HUES48 (cell line): ENCODE results near the gene STK32C.

Source experiments
- H3K27ac ChIP-seq: one replicate; pipeline ENCODE4 v1.7.0; 2013; ENCODE audit warnings: low read depth, low read length, inconsistent platforms
- H3K27me3 ChIP-seq: 2 replicates; pipeline ENCODE4 v1.6.1; 2013; ENCODE audit warnings: mild to moderate bottlenecking, low read length; ENCODE audit not compliant: control insufficient read depth, insufficient read depth
- H3K36me3 ChIP-seq: 2 replicates; pipeline ENCODE4 v1.6.1; 2013; ENCODE audit warnings: low read length; ENCODE audit not compliant: control insufficient read depth, insufficient read depth
- H3K4me1 ChIP-seq: 2 replicates; pipeline ENCODE4 v1.6.1; 2013; ENCODE audit warnings: mild to moderate bottlenecking, low read length; ENCODE audit not compliant: control insufficient read depth, insufficient read depth
- H3K4me3 ChIP-seq: 2 replicates; pipeline ENCODE4 v1.5.1; 2013; ENCODE audit warnings: mild to moderate bottlenecking, low read depth, low read length
- H3K9ac ChIP-seq: 2 replicates; pipeline ENCODE4 v1.6.1; 2013; ENCODE audit warnings: mild to moderate bottlenecking, low read depth, low read length, moderate library complexity
- H3K9me3 ChIP-seq: 2 replicates; pipeline ENCODE4 v1.6.1; 2013; ENCODE audit warnings: low read length; ENCODE audit not compliant: control insufficient read depth, insufficient read depth

STK32C gene

DNA sequence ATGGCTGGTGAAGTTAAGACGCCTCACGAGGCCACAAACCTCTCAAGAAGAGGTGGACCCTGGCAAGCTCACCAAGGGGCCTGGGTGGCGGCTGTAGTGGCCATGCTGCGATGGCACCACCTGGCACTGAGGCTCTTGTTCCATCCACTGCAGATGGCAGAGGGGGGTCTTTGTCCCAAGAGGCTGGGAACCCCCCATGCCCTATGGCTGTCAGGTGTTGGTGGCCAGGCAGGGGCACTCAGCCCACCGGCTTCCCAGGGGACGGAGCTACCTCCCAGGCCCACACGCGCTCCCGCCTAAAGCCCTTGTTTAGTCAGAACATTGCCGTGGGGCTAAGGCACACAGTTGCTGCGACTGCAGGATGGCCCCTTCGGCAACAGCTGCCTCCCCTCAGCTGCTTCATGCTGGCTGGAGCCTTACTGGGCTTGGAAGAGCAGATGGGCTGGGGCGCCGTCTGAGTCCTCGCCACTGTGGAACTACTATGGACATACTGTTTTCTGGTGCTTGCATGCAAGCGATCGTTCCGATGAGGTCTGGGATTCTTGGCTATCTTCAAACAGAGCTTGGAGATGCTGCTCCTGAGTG is 74.2 kb downstream of the STK32C start:
- Histone ChIP-seq H3K27me3 (no peaks in the 10 kb centered on the region), H3K27ac (no peak overlapping the region), H3K4me1 (no peaks in the 10 kb centered on the region; the same call in 1 of the 2 replicates), H3K36me3 (no peaks in the 10 kb centered on the region), H3K9me3 (no peaks in the 10 kb centered on the region), H3K9ac (no peak overlapping the region), H3K4me3 (no peak overlapping the region)

DNA sequence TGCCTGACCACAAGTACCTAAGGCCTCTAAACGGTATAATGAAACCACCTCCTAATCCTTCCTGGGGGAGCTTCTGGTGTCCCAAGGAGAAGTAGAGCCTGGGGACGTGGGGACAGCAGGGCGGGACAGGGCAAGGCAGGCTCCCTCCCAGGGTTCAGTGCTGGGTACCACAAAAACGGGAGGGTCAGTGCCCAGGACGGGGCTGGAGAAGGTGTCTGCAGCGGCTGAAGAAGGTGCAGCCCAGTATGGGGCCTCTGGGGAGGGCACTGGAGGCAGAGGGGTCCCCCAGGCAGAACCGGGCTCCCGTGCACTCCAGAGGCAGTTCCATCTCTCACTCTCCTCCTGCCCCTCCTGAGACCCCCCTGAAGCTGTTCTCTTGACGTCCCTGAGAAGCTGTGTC is 74.8 kb downstream of the STK32C start:
- no peaks in the 10 kb centered on the region for H3K36me3 ChIP-seq
- no peaks in the 10 kb centered on the region for H3K27me3 ChIP-seq
- no peaks in the 10 kb centered on the region; the same call in 1 of the 2 replicates for H3K4me1 ChIP-seq
- no peaks in the 10 kb centered on the region for H3K9me3 ChIP-seq
- H3K9ac ChIP-seq, result no peak overlapping the region
- H3K27ac ChIP-seq, result no peak overlapping the region
- H3K4me3 ChIP-seq, result no peak overlapping the region

DNA sequence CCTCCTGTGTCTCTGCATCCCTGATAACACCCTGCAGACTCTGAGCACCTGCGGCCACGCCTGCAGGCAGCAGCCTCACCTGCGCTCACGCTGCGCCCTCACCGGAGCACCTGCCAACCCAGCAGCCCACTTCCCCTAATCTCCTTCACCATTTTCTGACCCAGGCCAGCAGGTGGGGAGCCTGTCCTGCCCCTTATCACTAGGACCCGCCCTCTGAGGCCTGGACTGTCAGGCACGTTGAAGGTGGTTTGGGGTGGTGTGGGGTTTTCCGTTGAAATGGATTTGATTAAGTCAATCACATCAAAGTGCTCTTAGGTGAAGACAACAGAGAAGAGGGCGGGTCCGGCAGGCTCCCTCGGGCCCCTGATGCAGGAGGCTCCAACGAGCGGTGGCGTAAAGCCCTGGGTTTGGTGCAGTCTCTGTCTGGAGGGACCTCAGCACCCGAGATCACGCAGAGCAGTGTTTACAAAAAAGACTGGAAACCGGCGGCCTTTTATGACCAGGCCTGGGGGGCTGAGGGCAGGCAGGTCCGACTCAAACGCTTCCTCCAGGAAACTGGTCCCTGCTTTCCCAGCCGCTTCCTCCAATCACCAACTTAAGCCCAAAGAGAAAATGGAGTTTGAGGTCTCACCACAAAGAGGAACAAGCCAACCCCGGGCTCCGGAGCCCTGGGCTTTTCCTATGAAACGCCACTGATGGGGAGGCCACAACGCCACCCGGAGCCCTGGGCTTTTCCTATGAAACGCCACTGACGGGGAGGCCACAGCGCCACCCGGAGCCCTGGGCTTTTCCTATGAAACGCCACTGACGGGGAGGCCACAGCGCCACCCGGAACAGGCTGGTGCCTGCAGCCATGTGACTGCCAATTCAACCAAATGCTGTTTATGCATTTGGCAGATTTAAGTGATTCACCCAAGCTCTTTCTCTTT is 75.5 kb downstream of the STK32C start:
- no peak overlapping the region for H3K9ac ChIP-seq
- H3K27ac ChIP-seq, result no peak overlapping the region
- H3K9me3 ChIP-seq, result no peaks in the 10 kb centered on the region
- no peaks in the 10 kb centered on the region; the same call in 1 of the 2 replicates for H3K4me1 ChIP-seq
- no peak overlapping the region for H3K4me3 ChIP-seq
- H3K27me3 ChIP-seq, result no peaks in the 10 kb centered on the region
- no peaks in the 10 kb centered on the region for H3K36me3 ChIP-seq

DNA sequence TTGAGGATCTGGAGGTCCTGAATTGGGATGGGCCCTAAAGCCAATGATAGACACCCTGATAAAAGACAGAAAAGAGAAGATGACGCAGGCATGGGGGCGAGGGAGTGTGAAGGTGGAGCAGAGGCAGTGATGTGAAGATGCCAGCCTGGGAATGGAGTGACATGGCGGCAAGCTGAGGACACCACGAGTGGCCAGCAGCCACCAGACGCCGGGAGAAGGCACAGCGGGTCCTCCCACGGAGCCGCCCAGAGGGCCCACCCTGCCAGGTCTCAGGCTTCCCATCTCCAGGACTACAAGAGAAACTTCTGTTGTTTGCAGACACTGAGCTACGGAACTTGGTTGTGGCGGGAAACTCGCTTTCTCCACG is 76.1 kb downstream of the STK32C start:
- H3K4me1 ChIP-seq, result no peaks in the 10 kb centered on the region; the same call in 1 of the 2 replicates
- no peak overlapping the region for H3K27ac ChIP-seq
- no peaks in the 10 kb centered on the region for H3K9me3 ChIP-seq
- no peak overlapping the region for H3K9ac ChIP-seq
- no peaks in the 10 kb centered on the region for H3K36me3 ChIP-seq
- no peak overlapping the region for H3K4me3 ChIP-seq
- no peaks in the 10 kb centered on the region for H3K27me3 ChIP-seq

DNA sequence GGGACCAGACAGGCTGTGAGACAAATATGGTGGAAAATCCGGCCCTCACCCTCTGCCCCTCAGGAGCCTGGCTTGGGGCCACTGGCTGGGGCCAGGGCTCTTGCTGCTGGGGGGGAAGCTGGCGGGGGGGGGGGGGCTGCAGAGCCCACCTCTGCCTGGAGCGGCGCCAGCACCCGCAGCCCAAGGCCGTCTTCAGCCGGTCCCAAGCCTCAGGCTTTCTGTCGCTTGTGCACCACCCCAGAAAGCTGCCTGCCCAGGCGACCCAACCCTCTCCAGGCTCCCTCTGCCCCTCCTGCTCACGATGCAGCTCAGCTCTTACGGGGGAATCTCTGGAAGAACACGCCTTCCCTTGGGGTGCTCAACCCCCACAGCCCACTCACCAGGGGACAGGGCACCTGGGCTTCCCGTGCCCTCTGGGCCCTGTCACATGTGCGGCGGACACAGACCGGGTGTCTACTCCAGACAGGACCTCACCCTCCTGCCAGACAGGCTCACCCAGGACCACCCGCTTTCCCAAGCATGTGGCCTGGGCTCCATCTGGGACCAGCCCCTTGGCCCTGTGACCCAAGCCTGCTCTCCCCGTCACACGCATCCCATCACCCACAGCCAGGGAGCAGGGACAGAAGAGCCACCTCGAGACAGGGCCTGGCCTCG is 77.1 kb downstream of the STK32C start:
- H3K4me1 ChIP-seq, result no peaks in the 10 kb centered on the region; the same call in 1 of the 2 replicates
- no peak overlapping the region for H3K27ac ChIP-seq
- H3K36me3 ChIP-seq, result no peaks in the 10 kb centered on the region
- H3K9me3 ChIP-seq, result no peaks in the 10 kb centered on the region
- no peak overlapping the region for H3K4me3 ChIP-seq
- H3K27me3 ChIP-seq, result no peaks in the 10 kb centered on the region
- H3K9ac ChIP-seq, result no peak overlapping the region

DNA sequence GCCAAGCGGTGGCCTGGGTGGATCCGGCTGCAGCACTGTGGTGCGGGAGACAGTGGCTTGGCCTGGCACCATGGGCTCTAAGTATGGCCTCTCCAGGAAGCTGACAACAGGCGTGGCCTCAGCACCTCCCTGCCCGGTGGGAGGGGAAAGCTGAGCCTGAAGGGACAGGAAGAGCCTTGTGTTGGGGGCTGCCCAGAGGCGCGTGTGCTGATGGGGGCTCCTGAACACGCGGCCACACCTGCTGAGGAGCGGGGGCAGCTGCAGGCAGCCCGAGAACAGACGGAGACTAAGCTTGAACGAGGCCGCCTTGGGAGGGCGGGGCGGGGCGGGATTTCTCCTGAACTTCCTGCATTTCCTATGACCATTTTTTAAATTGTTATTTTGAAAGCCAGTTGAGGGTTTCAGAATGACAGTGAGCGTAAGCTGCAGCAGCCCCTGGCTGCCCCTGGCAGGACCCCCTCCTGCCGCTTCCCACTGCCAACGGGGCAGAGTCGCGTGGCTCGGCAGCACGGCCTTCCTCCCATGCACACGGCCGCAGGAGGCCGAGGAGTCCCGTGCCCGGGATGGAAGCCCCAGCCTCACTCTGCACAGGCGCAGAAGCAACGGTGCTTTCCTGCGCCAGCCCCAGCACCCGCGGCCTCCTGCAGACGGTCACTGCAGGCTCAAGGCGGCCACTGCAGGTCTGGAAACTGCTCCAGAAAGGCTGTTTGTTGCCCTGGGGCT is 77.8 kb downstream of the STK32C start:
- no peaks in the 10 kb centered on the region for H3K27me3 ChIP-seq
- H3K9ac ChIP-seq, result no peak overlapping the region
- H3K4me3 ChIP-seq, result no peak overlapping the region

DNA sequence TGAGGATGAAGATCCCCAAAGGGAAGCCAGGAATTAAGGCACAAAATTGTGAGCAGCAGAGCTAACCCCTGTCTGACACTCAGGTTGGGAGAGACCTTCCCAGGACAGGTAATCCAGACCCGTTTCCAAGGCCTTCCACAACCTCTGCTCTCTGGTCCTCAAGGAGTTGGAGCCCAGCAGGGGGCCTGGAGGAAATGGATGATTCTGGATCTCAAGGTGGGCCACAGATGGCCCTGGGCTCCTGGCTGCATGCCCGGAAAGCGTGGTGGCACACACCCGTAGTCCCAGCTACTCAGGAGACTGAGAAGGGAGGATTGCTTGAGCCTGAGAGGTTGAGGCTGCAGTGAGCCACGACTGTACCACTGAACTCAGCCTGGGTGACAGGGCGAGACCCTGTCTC is 78.7 kb downstream of the STK32C start:
- Histone ChIP-seq H3K4me1 (no peaks in the 10 kb centered on the region; the same call in 1 of the 2 replicates), H3K36me3 (no peaks in the 10 kb centered on the region), H3K27ac (no peak overlapping the region), H3K9ac (no peak overlapping the region), H3K4me3 (no peak overlapping the region), H3K27me3 (no peaks in the 10 kb centered on the region), H3K9me3 (no peaks in the 10 kb centered on the region)

More for the DNA sequence above, 77.8 kb downstream of the STK32C start:
- no peak overlapping the region for H3K27ac ChIP-seq
- no peaks in the 10 kb centered on the region for H3K9me3 ChIP-seq
- no peaks in the 10 kb centered on the region; the same call in 1 of the 2 replicates for H3K4me1 ChIP-seq
- no peaks in the 10 kb centered on the region for H3K36me3 ChIP-seq

DNA sequence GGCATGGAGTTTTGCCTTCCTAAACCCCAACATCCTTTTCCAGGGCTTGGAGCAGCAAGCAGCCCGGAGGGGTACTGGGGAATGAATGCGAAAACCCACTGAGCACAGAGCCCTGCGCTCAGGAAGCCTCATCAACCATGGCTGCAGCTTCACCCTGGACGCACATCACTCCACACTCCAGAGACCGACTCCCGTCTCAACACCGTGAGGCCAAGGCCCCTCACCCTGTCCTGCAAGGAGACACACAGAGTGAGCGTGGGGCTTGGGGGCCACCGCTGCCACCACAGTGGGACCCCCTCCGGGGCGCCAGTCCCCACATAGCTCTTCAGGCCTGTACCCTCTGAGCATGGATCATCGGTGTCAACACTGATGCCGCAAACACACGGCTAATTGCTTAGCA is 79.1 kb downstream of the STK32C start:
- Histone ChIP-seq H3K9me3 (no peaks in the 10 kb centered on the region), H3K9ac (no peak overlapping the region), H3K27me3 (no peaks in the 10 kb centered on the region), H3K4me3 (no peak overlapping the region), H3K36me3 (no peaks in the 10 kb centered on the region), H3K4me1 (no peaks in the 10 kb centered on the region; the same call in 1 of the 2 replicates), H3K27ac (no peak overlapping the region)

GRCh38 chr10:132227851-132228390 is 79.8 kb downstream of the STK32C start:
- no peak overlapping the region for H3K27ac ChIP-seq
- H3K4me3 ChIP-seq, result no peak overlapping the region
- no peaks in the 10 kb centered on the region for H3K36me3 ChIP-seq
- no peaks in the 10 kb centered on the region; the same call in 1 of the 2 replicates for H3K4me1 ChIP-seq
- no peaks in the 10 kb centered on the region for H3K9me3 ChIP-seq
- H3K9ac ChIP-seq, result no peak overlapping the region
- no peaks in the 10 kb centered on the region for H3K27me3 ChIP-seq

GRCh38 chr10:132226586-132227405 is 81.0 kb downstream of the STK32C start:
- Histone ChIP-seq H3K27me3 (no peaks in the 10 kb centered on the region), H3K4me1 (no peaks in the 10 kb centered on the region; the same call in 1 of the 2 replicates), H3K36me3 (no peaks in the 10 kb centered on the region), H3K27ac (no peak overlapping the region), H3K9ac (no peak overlapping the region), H3K4me3 (no peak overlapping the region), H3K9me3 (no peaks in the 10 kb centered on the region)
